ENCODE measurements around the gene IPO5. TPM values are rescaled to one million over a fixed set of nuclear protein-coding genes. Genes with fewer than 3 reads are reported as not detected.

The IPO5 gene
- total and polyA plus RNA-seq, 7 donors = 13.4 to 147 (median 106) TPM

DNA sequence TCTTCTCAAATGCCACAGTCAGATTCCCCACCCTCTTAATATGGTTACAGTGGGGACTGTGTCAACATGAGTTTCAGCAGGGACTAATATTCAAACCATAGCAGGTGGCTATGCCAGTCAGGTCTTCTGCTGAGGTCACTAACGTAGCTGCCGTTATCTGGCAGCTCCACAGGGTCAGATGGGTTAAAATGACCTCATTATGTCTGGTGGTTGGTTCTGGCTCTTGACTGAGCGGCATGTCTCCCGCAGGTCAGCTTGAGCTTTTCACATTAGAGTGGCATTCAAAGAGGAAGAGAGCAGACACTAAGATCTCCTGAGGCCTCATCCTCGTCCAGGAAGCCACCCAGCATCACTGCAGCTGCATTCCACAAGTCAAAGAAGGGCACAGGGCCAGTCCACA, 21.4 kb upstream of the IPO5 start:
- H3K4me3 ChIP-seq = no peak overlapping the region
- H3K4me1 ChIP-seq = peaks cover 0 to 6% (median 0%) of the 10 kb centered on the region in 4 donors
- intact Hi-C loops (cut with DNase I) = no loop called here
- WGBS, 2 donors = 59 to 74% methylated on average over 5 of the region's 5 CpGs
- no peak for TF ChIP-seq POLR2A (IDR thresholded peaks at IDR 0.05)
- no peak for TF ChIP-seq EP300 (IDR thresholded peaks at IDR 0.05)
- no peak for TF ChIP-seq POLR2AphosphoS5 (IDR thresholded peaks at IDR 0.05)
- no peak for TF ChIP-seq CTCF (IDR thresholded peaks at IDR 0.05)
- H3K27ac ChIP-seq = no peak overlapping the region
- no peaks in the 10 kb centered on the region for H3K27me3 ChIP-seq
- no peaks in the 10 kb centered on the region for H3K36me3 ChIP-seq
- DNase-seq = no peak
- no peaks in the 10 kb centered on the region for H3K9me3 ChIP-seq

- no peaks in the 10 kb centered on the region for H3K36me3 ChIP-seq
- intact Hi-C loops (cut with DNase I) = no loop called here
- H3K27me3 ChIP-seq = no peaks in the 10 kb centered on the region
- no peak overlapping the region for H3K4me3 ChIP-seq
- peaks cover 0 to 6% (median 0%) of the 10 kb centered on the region in 4 donors for H3K4me1 ChIP-seq
- WGBS, 2 donors = 77 to 90% methylated on average over 5 of the region's 5 CpGs
- H3K9me3 ChIP-seq = no peaks in the 10 kb centered on the region
- DNase-seq = no peak
- no peak overlapping the region for H3K27ac ChIP-seq
- no peak for TF ChIP-seq POLR2A (IDR thresholded peaks at IDR 0.05)
Observed at GRCh38 chr13:97932647-97933046, 20.8 kb upstream of the IPO5 start.

GRCh38 chr13:97933776-97934175, 19.7 kb upstream of the IPO5 start:
- no peak for DNase-seq
- no peaks in the 10 kb centered on the region for H3K36me3 ChIP-seq
- no peak overlapping the region for H3K27ac ChIP-seq
- TF ChIP-seq POLR2A (IDR thresholded peaks at IDR 0.05) (no peak), EP300 (IDR thresholded peaks at IDR 0.05) (no peak), CTCF (IDR thresholded peaks at IDR 0.05) (no peak), POLR2AphosphoS5 (IDR thresholded peaks at IDR 0.05) (no peak)
- no peak overlapping the region for H3K4me3 ChIP-seq
- H3K9me3 ChIP-seq = no peaks in the 10 kb centered on the region
- H3K27me3 ChIP-seq = no peaks in the 10 kb centered on the region
- peaks cover 0 to 6% (median 0%) of the 10 kb centered on the region in 4 donors for H3K4me1 ChIP-seq
- intact Hi-C loops (cut with DNase I) = no loop called here

DNA sequence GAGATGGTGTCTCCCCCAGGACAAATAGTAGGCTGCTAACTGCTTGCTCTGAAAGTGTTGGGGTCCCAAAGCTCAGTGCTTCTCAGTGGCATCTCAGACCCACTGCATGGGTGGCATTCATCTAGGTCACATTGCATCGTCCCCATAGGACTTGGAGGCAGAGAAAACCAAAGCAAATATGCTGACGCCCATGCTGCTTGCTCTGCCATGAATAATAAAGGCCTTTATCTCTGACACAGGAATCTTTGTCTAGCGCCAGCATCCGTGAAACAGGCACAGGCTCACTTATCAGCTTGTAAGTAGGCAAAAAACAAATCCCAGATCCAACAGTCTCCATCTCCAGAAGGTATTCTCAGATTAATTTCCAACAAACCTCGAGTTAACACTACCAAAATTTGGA, 18.9 kb upstream of the IPO5 start:
- intact Hi-C loops (cut with DNase I) = no loop called here
- no peak overlapping the region for H3K4me3 ChIP-seq
- WGBS, 2 donors = 26 to 51% methylated on average over 5 of the region's 5 CpGs
- TF ChIP-seq EP300 (IDR thresholded peaks at IDR 0.05) (no peak), POLR2AphosphoS5 (IDR thresholded peaks at IDR 0.05) (no peak), CTCF (IDR thresholded peaks at IDR 0.05) (no peak), POLR2A (IDR thresholded peaks at IDR 0.05) (no peak)
- H3K36me3 ChIP-seq = no peaks in the 10 kb centered on the region
- H3K4me1 ChIP-seq = peaks cover 0 to 6% (median 0%) of the 10 kb centered on the region in 4 donors
- no peak for DNase-seq
- no peaks in the 10 kb centered on the region for H3K27me3 ChIP-seq
- H3K9me3 ChIP-seq = no peaks in the 10 kb centered on the region
- no peak overlapping the region for H3K27ac ChIP-seq

- TF ChIP-seq CTCF (IDR thresholded peaks at IDR 0.05) (no peak), POLR2A (IDR thresholded peaks at IDR 0.05) (no peak), EP300 (IDR thresholded peaks at IDR 0.05) (no peak)
- Histone ChIP-seq H3K27ac (no peak overlapping the region), H3K9me3 (no peaks in the 10 kb centered on the region), H3K27me3 (no peaks in the 10 kb centered on the region), H3K36me3 (no peaks in the 10 kb centered on the region), H3K4me1 (peaks cover 0 to 6% (median 0%) of the 10 kb centered on the region in 4 donors), H3K4me3 (no peak overlapping the region)
- intact Hi-C loops (cut with DNase I) = no loop called here
- DNase-seq = no peak
- WGBS, 2 donors = 16 to 59% methylated on average over 2 of the region's 2 CpGs
Observed at GRCh38 chr13:97935071-97935470, 18.4 kb upstream of the IPO5 start.

Data from sigmoid colon (tissue), 7 donors.